D721Med (cell line): Measurements from ENCODE around the gene FASN.
A peak's percentile ranks its signal among the peaks of the same experiment; 100 is the strongest.

ENCODE experiments used
- DNase-seq: peaks from one replicate; pipeline ENCODE4 v3.0.0; 2011; ENCODE audit warnings: low spot score; ENCODE audit not compliant: insufficient read length
- FAIRE-seq: peaks from 2 replicates; lab custom pipeline; 2011; peaks lifted over from hg19 to GRCh38; lab: Jason Lieb, UNC
- CTCF ChIP-seq: IDR thresholded peaks from 2 replicates; pipeline ENCODE4 v1.5.1; 2012; ENCODE audit warnings: mild to moderate bottlenecking, control low read depth; ENCODE audit not compliant: insufficient read depth; ENCODE audit errors: missing control alignments

FASN gene

GRCh38 chr17:82076018-82076784 is 21.8 kb downstream of the FASN start:
- TF ChIP-seq CTCF: no peak
- no peak for FAIRE-seq
- no peak for DNase-seq

GRCh38 chr17:82073446-82073845 is 24.6 kb downstream of the FASN start:
- no peak for FAIRE-seq
- DNase-seq: no peak
- no peak for TF ChIP-seq CTCF

DNA sequence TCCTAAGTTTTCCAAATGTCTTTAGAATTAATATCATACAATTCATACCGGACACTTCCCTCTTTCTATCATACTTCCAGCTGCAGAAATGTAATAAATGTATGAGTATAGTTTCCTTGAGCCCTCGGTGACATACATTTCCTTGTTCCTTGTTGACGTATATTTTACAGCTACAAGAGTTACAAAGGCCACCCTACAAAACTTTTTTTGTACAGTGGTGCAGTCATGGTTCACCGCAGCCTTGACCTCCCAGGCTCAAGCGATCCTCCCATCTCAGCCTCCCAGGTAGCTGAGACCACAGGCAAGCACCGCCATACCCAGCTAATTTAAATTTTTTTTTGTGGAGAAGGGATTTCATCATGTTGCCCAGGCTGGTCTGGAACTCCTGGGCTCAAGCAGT is 25.2 kb downstream of the FASN start:
- no peak for DNase-seq
- FAIRE-seq: no peak
- no peak for TF ChIP-seq CTCF

GRCh38 chr17:82070611-82071010 is 27.4 kb downstream of the FASN start:
- no peak for FAIRE-seq
- TF ChIP-seq CTCF: no peak
- DNase-seq: no peak

GRCh38 chr17:82065638-82066303 is 32.3 kb downstream of the FASN start, which contains the start of gene DUS1L:
DUS1L (minus strand) TSS chr17:82065804; CDS start chr17:82065059, 745 bp downstream.
- DNase-seq (peak; percentile 74), FAIRE-seq (no peak)
- no peak for TF ChIP-seq CTCF

GRCh38 chr17:82065193-82065637 is 32.8 kb downstream of the FASN start:
- DNase-seq: no peak
- no peak for FAIRE-seq

More at GRCh38 chr17:82065193-82065637, 32.8 kb downstream of the FASN start:
- no peak for TF ChIP-seq CTCF
